Liver (tissue), 3 donors: Measurements from ENCODE around the gene TIMM17B.

Experiments
- EGR1 ChIP-seq, 2 donors: IDR thresholded peaks; 2 replicates each; pipeline ENCODE4 v1.6.1; 2016 to 2018; ENCODE audit warnings: antibody characterized with exemption in 2 of 2, low read depth in 2 of 2
- GABPA ChIP-seq, 2 donors: IDR thresholded peaks in 1 of 2; conservative IDR thresholded peaks in 1 of 2; 2 replicates each; pipeline ENCODE4 v1.6.1; 2016; ENCODE audit warnings: antibody characterized with exemption in 2 of 2, mild to moderate bottlenecking in 1 of 2, moderate library complexity in 1 of 2
- RAD21 ChIP-seq, 2 donors: IDR thresholded peaks; 2 replicates each; pipeline ENCODE4 v1.6.1; 2016; ENCODE audit warnings: antibody characterized with exemption in 2 of 2, mild to moderate bottlenecking in 2 of 2
- TAF1 ChIP-seq: conservative IDR thresholded peaks from 2 replicates; pipeline ENCODE4 v1.6.1; 2016; ENCODE audit warnings: antibody characterized with exemption, mild to moderate bottlenecking
- YY1 ChIP-seq: IDR thresholded peaks from 2 replicates; pipeline ENCODE4 v1.6.1; 2016; ENCODE audit warnings: antibody characterized with exemption, mild to moderate bottlenecking
- TF ChIP-seq, protein P1 (sequence below): fragments of 150-350 bp; IDR thresholded peaks from 2 replicates; pipeline ENCODE4 v1.5.1; 2017; ENCODE audit warnings: improper control_type of control experiment, low read depth, low read length; ENCODE audit not compliant: missing input control
- TF ChIP-seq, protein P2 (sequence below): IDR thresholded peaks from 2 replicates; pipeline ENCODE4 v1.6.1; 2016; ENCODE audit warnings: antibody characterized with exemption
- TF ChIP-seq, protein P3 (sequence below): IDR thresholded peaks from 2 replicates; pipeline ENCODE4 v1.6.1; 2016; ENCODE audit warnings: antibody characterized with exemption, mild to moderate bottlenecking
- TF ChIP-seq, protein P4 (sequence below): IDR thresholded peaks from 2 replicates; pipeline ENCODE4 v1.6.1; 2016; ENCODE audit warnings: antibody characterized with exemption
- donor health status: healthy.
- donor health status: healthy.

DNA sequence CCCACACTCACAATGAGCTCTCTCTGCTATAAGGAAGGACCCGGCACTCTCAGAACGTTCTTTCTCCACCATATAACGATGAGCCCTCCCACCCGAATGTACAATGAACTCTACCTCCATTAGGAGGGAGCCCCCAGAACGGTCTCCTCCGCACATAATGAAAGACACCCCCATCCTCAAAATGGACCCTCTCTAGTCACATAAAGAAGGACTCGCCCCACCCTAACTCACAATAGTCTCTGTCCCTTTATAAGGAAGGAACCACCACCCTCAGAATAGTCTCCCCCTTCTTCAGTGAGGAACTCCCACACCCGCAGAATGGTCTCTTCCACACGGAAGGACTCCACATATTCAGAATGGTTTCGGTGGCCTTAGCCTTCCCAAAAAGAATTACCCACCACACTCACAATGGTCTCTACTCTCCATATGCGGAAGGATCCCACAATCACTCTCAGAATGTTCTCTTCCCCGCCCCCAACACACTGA is 13.4 kb upstream of the TIMM17B start:
- TF ChIP-seq, protein P1, sequence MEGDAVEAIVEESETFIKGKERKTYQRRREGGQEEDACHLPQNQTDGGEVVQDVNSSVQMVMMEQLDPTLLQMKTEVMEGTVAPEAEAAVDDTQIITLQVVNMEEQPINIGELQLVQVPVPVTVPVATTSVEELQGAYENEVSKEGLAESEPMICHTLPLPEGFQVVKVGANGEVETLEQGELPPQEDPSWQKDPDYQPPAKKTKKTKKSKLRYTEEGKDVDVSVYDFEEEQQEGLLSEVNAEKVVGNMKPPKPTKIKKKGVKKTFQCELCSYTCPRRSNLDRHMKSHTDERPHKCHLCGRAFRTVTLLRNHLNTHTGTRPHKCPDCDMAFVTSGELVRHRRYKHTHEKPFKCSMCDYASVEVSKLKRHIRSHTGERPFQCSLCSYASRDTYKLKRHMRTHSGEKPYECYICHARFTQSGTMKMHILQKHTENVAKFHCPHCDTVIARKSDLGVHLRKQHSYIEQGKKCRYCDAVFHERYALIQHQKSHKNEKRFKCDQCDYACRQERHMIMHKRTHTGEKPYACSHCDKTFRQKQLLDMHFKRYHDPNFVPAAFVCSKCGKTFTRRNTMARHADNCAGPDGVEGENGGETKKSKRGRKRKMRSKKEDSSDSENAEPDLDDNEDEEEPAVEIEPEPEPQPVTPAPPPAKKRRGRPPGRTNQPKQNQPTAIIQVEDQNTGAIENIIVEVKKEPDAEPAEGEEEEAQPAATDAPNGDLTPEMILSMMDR: no peak
- TF ChIP-seq YY1: no peak
- TF ChIP-seq, protein P2, sequence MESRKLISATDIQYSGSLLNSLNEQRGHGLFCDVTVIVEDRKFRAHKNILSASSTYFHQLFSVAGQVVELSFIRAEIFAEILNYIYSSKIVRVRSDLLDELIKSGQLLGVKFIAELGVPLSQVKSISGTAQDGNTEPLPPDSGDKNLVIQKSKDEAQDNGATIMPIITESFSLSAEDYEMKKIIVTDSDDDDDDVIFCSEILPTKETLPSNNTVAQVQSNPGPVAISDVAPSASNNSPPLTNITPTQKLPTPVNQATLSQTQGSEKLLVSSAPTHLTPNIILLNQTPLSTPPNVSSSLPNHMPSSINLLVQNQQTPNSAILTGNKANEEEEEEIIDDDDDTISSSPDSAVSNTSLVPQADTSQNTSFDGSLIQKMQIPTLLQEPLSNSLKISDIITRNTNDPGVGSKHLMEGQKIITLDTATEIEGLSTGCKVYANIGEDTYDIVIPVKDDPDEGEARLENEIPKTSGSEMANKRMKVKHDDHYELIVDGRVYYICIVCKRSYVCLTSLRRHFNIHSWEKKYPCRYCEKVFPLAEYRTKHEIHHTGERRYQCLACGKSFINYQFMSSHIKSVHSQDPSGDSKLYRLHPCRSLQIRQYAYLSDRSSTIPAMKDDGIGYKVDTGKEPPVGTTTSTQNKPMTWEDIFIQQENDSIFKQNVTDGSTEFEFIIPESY: no peak
- no peak for TF ChIP-seq GABPA (IDR thresholded peaks at IDR 0.05 in 1 of 2, conservative IDR thresholded peaks at IDR 0.05 in 1 of 2)
- no peak for TF ChIP-seq EGR1 (IDR thresholded peaks at IDR 0.05; ENCODE audit: low read depth in 2 of 2)
- TF ChIP-seq RAD21 (IDR thresholded peaks at IDR 0.05): no peak
- TF ChIP-seq, protein P3, sequence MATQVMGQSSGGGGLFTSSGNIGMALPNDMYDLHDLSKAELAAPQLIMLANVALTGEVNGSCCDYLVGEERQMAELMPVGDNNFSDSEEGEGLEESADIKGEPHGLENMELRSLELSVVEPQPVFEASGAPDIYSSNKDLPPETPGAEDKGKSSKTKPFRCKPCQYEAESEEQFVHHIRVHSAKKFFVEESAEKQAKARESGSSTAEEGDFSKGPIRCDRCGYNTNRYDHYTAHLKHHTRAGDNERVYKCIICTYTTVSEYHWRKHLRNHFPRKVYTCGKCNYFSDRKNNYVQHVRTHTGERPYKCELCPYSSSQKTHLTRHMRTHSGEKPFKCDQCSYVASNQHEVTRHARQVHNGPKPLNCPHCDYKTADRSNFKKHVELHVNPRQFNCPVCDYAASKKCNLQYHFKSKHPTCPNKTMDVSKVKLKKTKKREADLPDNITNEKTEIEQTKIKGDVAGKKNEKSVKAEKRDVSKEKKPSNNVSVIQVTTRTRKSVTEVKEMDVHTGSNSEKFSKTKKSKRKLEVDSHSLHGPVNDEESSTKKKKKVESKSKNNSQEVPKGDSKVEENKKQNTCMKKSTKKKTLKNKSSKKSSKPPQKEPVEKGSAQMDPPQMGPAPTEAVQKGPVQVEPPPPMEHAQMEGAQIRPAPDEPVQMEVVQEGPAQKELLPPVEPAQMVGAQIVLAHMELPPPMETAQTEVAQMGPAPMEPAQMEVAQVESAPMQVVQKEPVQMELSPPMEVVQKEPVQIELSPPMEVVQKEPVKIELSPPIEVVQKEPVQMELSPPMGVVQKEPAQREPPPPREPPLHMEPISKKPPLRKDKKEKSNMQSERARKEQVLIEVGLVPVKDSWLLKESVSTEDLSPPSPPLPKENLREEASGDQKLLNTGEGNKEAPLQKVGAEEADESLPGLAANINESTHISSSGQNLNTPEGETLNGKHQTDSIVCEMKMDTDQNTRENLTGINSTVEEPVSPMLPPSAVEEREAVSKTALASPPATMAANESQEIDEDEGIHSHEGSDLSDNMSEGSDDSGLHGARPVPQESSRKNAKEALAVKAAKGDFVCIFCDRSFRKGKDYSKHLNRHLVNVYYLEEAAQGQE: no peak
- TF ChIP-seq, protein P4, sequence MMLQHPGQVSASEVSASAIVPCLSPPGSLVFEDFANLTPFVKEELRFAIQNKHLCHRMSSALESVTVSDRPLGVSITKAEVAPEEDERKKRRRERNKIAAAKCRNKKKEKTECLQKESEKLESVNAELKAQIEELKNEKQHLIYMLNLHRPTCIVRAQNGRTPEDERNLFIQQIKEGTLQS: no peak
- no peak for TF ChIP-seq TAF1
